Nephron progenitor cell (in vitro differentiated cells): ENCODE data around the gene LRRK2.

Source experiments
- DNase-seq: peaks from one replicate; pipeline ENCODE4 v3.0.0; 2021
- H3K27ac Mint-ChIP-seq: 2 replicates; pipeline ENCODE4 v1.8.0; 2021; ENCODE audit warnings: mild to moderate bottlenecking, moderate library complexity, mixed read lengths
- H3K27me3 Mint-ChIP-seq: 2 replicates; pipeline ENCODE4 v1.8.0; 2021; ENCODE audit warnings: mild to moderate bottlenecking, low read depth, mixed read lengths; ENCODE audit not compliant: poor library complexity
- H3K36me3 Mint-ChIP-seq: 2 replicates; pipeline ENCODE4 v1.8.0; 2021; ENCODE audit warnings: low read depth, mixed read lengths
- H3K4me1 Mint-ChIP-seq: 2 replicates; pipeline ENCODE4 v1.8.0; 2021; ENCODE audit warnings: mixed read lengths
- H3K4me3 Mint-ChIP-seq: 2 replicates; pipeline ENCODE4 v1.8.0; 2021; ENCODE audit warnings: mild to moderate bottlenecking, moderate library complexity, mixed read lengths
- H3K9me3 Mint-ChIP-seq: 2 replicates; pipeline ENCODE4 v1.8.0; 2021; ENCODE audit warnings: mild to moderate bottlenecking, moderate library complexity, mixed read lengths
- TF ChIP-seq, protein P1 (sequence below): fragments of 200-600 bp; sonication (generic); IDR thresholded peaks from 2 replicates; pipeline ENCODE4 v1.5.0; 2021; ENCODE audit warnings: antibody characterized with exemption

LRRK2 gene

GRCh38 chr12:40227447-40227846 is 2.6 kb downstream of the LRRK2 start:
- DNase-seq = no peak
- Mint-ChIP-seq H3K27me3 (peaks cover 47% of the 10 kb centered on the region), H3K36me3 (no peaks in the 10 kb centered on the region), H3K4me3 (no peak overlapping the region), H3K4me1 (peaks cover 10% of the 10 kb centered on the region), H3K9me3 (no peaks in the 10 kb centered on the region), H3K27ac (no peak overlapping the region)
- TF ChIP-seq, protein P1, sequence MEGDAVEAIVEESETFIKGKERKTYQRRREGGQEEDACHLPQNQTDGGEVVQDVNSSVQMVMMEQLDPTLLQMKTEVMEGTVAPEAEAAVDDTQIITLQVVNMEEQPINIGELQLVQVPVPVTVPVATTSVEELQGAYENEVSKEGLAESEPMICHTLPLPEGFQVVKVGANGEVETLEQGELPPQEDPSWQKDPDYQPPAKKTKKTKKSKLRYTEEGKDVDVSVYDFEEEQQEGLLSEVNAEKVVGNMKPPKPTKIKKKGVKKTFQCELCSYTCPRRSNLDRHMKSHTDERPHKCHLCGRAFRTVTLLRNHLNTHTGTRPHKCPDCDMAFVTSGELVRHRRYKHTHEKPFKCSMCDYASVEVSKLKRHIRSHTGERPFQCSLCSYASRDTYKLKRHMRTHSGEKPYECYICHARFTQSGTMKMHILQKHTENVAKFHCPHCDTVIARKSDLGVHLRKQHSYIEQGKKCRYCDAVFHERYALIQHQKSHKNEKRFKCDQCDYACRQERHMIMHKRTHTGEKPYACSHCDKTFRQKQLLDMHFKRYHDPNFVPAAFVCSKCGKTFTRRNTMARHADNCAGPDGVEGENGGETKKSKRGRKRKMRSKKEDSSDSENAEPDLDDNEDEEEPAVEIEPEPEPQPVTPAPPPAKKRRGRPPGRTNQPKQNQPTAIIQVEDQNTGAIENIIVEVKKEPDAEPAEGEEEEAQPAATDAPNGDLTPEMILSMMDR = no peak

GRCh38 chr12:40228727-40229126 is 3.9 kb downstream of the LRRK2 start:
- no peak for DNase-seq
- no peaks in the 10 kb centered on the region for H3K9me3 Mint-ChIP-seq
- peaks cover 10% of the 10 kb centered on the region for H3K4me1 Mint-ChIP-seq
- H3K27ac Mint-ChIP-seq = no peak overlapping the region
- H3K36me3 Mint-ChIP-seq = no peaks in the 10 kb centered on the region
- TF ChIP-seq, protein P1 = no peak
- H3K4me3 Mint-ChIP-seq = no peak overlapping the region
- peaks cover 35% of the 10 kb centered on the region for H3K27me3 Mint-ChIP-seq

GRCh38 chr12:40229690-40230651 is 5.2 kb downstream of the LRRK2 start:
- Mint-ChIP-seq H3K27ac (no peak overlapping the region), H3K4me3 (no peak overlapping the region), H3K36me3 (no peaks in the 10 kb centered on the region), H3K27me3 (peaks cover 23% of the 10 kb centered on the region), H3K4me1 (peaks cover 6% of the 10 kb centered on the region), H3K9me3 (no peaks in the 10 kb centered on the region)
- TF ChIP-seq, protein P1 = no peak
- no peak for DNase-seq

- no peak overlapping the region for H3K4me3 Mint-ChIP-seq
- peaks cover 3% of the 10 kb centered on the region for H3K27me3 Mint-ChIP-seq
- H3K36me3 Mint-ChIP-seq = no peaks in the 10 kb centered on the region
- H3K9me3 Mint-ChIP-seq = no peaks in the 10 kb centered on the region
- TF ChIP-seq, protein P1 = no peak
- H3K27ac Mint-ChIP-seq = no peak overlapping the region
- no peak for DNase-seq
- H3K4me1 Mint-ChIP-seq = no peaks in the 10 kb centered on the region
These were observed 7.8 kb downstream of the LRRK2 start for GRCh38 chr12:40232602-40233001.

GRCh38 chr12:40233741-40234367 is 9.1 kb downstream of the LRRK2 start:
- TF ChIP-seq, protein P1 = no peak
- H3K36me3 Mint-ChIP-seq = no peaks in the 10 kb centered on the region
- no peak overlapping the region for H3K4me3 Mint-ChIP-seq
- DNase-seq = no peak
- no peaks in the 10 kb centered on the region for H3K9me3 Mint-ChIP-seq
- no peaks in the 10 kb centered on the region for H3K4me1 Mint-ChIP-seq
- H3K27me3 Mint-ChIP-seq = peaks cover 3% of the 10 kb centered on the region
- H3K27ac Mint-ChIP-seq = no peak overlapping the region
